Astrocyte of the hippocampus (primary cell): Measurements from ENCODE around the gene TOX2.

Experiments used
- DNase-seq: peaks from one replicate; pipeline ENCODE4 v3.0.0; 2011; ENCODE audit warnings: low read depth, low spot score

The TOX2 gene

DNA sequence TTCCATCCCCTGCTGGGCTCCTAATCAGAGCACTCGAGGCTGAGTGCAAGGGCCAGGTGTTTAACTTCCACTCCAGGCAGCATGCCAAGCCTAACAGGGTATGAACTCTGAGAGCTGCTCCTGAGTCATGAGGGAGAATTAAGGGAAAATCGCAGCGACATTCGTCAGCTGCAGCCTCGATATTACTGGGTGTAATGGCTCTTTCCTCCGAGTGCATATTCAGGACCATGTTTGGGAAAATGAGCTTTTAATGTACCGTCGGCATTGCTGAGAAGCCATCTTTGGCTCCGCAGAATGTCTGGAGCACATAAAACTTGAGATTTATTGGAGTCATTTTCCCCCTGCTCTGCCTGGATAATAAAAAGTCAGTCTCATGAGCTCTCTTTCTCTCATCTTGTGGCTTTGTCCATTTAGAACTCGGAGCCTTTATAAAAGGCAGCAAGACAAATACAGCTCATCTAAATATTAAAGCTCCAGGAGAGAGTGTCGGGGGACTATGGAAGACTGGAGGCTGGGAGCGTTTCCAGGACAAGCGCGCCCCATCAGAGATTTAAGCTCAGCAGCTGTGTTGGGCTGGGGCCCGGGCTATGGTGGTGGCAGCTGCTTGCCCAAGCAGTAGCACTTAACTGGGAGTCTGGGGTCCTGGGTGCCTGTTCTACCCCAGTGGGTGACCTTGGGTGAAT lies 103.7 kb downstream of the TOX2 start:
- peak; percentile 92 for DNase-seq

DNA sequence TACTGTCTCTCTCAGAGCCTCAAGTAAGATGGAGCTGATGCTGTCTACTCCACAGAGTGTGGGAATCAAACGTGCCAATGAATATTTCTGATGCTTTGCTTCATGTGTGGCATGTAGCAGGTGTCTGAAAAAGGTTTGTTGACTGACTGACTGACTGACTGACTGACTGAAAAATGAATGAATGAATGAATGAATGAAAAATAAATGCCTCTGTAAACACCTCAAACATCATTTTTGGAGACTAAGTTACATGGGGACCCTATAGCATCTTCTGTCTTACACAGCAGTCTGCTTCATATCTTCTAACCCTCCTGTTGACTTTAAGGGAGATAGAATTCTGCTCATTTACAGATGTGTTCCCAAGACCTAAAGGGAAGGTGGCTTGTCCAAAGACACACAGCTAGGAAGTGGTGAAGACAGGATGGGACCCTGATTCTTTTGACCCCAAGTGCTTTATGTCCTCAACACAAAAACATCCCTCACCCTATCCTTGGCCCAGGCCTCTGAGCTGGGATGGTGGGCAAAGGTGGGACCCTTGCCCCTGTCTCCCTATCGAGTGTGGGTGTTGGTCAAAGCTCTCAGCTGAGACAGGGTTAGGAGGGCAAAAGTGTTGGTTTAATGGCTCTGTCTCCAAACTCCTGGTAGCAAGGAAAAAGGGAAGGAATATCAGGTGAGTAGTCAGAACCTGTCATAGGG lies 104.4 kb downstream of the TOX2 start:
- DNase-seq, result no peak

DNA sequence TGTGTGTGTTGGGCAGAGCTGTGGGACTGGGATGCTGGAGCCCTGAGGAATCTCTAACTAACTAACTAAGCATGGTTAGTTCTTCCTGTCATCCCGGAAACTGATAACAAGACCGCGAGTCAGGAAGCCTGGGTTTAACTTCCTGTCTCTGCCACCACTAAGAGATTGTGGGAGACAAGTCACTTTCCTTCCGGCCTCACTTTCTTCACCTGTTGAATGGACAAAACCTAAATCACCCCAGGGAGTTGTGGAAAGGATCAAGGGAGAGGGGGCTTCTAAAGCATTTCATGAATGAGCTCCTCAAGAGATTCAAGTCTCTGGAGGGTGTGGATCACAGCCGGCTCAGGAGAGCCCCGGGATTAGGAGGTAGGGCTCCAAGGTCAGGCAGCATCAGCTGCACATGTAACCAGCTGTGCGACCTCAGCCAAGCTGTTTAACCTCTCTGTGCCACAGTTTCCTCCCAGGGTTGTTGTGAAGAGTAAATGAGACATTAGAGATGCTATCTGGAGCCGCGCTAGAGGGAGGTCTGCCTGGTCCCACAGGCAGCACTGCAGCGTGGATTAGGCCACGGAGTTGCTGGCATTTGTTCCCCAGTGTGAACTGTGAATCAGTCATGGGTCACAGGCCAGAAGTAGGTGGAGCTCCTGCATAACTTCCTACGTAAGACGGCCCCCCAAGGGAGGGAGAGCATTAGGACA lies 105.1 kb downstream of the TOX2 start:
- no peak for DNase-seq

GRCh38 chr20:44020406-44021148 lies 105.9 kb downstream of the TOX2 start:
- no peak for DNase-seq

GRCh38 chr20:44021186-44021585 lies 106.5 kb downstream of the TOX2 start:
- no peak for DNase-seq

GRCh38 chr20:44021900-44022299 lies 107.2 kb downstream of the TOX2 start:
- no peak for DNase-seq

DNA sequence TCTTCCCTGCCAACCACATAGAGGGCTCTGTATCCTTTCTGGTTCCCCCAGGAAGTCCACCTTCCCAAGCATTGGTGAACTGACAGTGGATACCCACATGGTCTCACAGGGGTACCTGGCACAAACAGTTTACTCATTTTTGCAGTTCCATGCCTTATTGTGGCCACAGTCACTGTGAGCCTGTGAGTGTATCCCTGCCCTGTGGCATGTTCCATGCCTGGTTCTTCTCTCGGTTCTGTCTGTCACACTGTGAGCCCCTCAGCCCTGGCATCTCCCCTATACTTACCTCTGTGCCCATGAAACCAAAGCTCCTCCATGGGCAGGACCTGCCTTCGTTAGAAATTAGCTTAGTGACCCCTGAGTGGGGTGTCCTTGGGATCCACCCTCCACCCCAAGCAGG lies 107.8 kb downstream of the TOX2 start:
- DNase-seq, result no peak

GRCh38 chr20:44023515-44024371 lies 109.1 kb downstream of the TOX2 start:
- DNase-seq, result no peak

GRCh38 chr20:44024820-44025580 lies 110.3 kb downstream of the TOX2 start:
- no peak for DNase-seq

DNA sequence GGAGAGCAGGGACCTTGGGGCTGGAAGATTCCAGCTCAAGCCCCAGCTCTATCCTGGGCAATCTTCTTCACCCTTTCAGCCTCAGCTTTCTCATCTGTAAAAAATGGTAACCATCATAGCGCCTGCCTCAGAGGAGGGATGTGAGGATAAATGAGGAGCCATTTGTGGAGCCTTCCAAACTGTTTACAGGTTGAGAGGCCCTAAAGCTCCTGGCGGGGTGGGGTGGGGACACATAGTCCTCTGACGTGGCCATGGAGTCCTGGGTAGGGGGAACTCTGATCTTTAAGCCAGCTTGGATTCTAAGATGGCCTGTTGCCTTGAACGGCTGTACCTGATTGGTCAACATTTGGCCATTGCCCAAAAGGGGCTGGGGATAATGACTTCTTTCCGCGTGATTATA lies 111.1 kb downstream of the TOX2 start:
- no peak for DNase-seq

DNA sequence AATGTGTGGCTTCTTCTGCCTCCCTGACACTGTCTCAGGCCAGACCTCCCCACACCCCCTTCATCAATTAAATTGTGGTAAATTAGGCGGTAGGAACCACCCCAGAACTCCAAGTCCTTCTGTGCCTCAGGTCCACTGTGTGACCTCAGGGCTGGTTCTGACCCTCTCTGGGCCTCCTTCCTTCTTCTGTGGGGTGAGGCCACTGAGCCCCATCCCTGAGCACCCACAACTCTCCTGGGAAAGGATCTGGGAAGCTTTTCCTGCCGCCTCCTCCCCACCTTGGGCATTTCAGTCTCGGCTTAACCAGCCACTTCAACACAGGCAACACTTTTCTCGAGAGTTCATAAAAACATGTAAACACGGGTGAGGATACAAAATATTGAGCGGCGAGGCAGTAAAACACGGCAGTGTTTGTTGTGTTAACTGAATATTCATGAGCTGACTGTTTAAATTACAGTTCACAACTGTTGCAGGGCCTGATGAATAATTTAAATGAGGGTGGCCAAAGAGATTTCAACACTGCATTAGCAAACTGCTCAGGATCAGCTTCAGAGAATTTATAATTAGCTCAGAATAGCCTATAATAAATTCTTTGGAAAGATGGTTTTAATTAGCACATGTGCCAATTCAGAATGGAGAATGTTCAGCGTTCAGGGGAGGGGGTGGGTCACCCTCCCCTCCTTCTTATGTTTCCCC lies 112.1 kb downstream of the TOX2 start:
- peak; percentile 23 for DNase-seq

- no peak for DNase-seq
Measured at GRCh38 chr20:44027343-44028002, 112.8 kb downstream of the TOX2 start.

DNA sequence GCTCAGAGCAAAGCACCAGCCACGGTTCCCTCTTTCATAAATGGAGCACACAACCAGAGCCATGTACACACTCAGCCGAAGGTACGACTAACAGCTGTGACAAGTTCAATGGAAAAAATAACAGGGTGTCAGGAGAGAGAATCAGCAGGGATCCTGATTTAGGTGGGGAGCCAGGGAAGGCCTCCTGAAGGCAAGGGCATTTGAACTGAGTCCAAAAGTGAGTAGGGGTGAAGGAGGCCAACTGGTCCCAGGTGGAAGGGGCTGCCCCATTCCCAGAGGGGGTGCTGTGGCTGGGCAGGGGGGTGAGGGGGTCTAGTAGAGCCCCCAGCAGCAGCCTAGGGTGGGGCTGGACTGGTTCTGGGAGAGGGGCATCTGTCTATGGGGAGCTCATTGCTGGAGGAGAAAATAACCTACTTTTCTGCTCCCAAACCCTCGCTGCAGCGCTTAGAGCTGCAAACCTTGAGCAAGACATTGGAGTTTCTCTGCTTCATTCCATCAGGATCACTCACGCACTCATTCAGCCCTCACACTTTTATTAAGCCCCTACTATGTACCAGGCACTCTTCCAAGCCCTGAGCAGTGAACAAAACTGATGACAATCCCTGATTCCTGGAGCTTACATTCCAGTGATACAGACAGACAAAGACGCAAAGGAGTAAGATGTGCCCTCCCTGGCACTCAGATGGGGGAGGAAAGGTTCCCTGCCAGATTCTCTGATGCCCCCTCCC lies 113.5 kb downstream of the TOX2 start:
- DNase-seq, result no peak

- no peak for DNase-seq
Measured at GRCh38 chr20:44028868-44029847, 114.5 kb downstream of the TOX2 start.

GRCh38 chr20:44029848-44030230 lies 115.2 kb downstream of the TOX2 start:
- no peak for DNase-seq

- no peak for DNase-seq
Measured at GRCh38 chr20:44030394-44030793, 115.7 kb downstream of the TOX2 start.

DNA sequence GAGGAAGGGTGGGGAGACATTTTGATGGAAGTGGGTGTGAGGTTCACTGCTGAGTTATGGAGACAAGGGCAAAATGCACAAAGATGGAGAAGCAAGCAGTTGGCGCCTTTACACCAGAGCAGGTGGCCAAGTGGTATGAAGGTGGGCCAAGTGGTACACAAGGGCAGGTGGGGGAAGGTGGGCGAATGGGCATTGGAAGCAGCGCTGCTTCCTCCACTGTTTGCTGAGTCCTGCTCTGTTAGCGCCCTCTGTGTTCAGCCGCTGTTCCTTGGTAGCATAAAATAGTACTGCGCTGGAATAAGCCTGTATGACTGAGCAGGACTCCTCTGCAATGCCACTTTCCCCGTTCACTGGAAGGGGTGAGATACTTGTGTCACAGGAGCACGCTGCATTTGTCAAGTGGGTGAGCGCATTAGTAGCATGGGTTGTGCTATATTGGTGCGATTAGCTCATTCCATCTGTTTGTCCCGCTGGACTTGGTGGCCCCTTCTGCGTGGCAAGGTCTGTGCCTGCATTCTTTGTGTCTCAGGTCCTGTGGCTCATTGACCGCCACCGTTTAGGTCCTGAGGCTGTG lies 116.4 kb downstream of the TOX2 start:
- DNase-seq, result no peak
